ENCODE data around the gene VAV2. TPM values are rescaled to one million over a fixed set of nuclear protein-coding genes. Genes with fewer than 3 reads are reported as not detected.

Gene VAV2
- total and polyA plus RNA-seq, 5 donors from 2014 or later = 0.24 to 0.67 (median 0.37) TPM; not detected in 1

- H3K4me1 Mint-ChIP-seq = peaks cover 0 to 4% (median 0%) of the 10 kb centered on the region in 4 donors
- no peaks in the 10 kb centered on the region for H3K4me1 ChIP-seq (ENCODE audit: control insufficient read depth, insufficient read depth, low read length, poor library complexity, severe bottlenecking)
- no peaks in the 10 kb centered on the region for H3K27me3 ChIP-seq (ENCODE audit: control insufficient read depth, insufficient read depth, low read length)
- ATAC-seq (ENCODE audit: low read depth in 2 of 2) (no peak), DNase-seq (no peak)
- no peaks in the 10 kb centered on the region for H3K36me3 Mint-ChIP-seq
- no peaks in the 10 kb centered on the region for H3K36me3 ChIP-seq (ENCODE audit: control insufficient read depth, insufficient read depth, low read length)
- no peaks in the 10 kb centered on the region for H3K9me3 ChIP-seq (ENCODE audit: control insufficient read depth in 2 of 2, low read length in 2 of 2)
- no peak overlapping the region for H3K27ac Mint-ChIP-seq
- H3K9me3 Mint-ChIP-seq = peaks cover 0 to 4% (median 2%) of the 10 kb centered on the region in 7 donors
- no peak overlapping the region for H3K4me3 Mint-ChIP-seq
- no peak overlapping the region for H3K27ac ChIP-seq (ENCODE audit: insufficient read depth, low read length, poor library complexity, severe bottlenecking)
- H3K27me3 Mint-ChIP-seq = no peaks in the 10 kb centered on the region
- no peak overlapping the region for H3K4me3 ChIP-seq (ENCODE audit: low read depth, low read length)
Observed at GRCh38 chr9:133970581-133971058, 21.5 kb downstream of the VAV2 start.

GRCh38 chr9:133969681-133970580 lies 22.2 kb downstream of the VAV2 start:
- H3K4me1 ChIP-seq (ENCODE audit: control insufficient read depth, insufficient read depth, low read length, poor library complexity, severe bottlenecking) = no peaks in the 10 kb centered on the region
- H3K4me3 Mint-ChIP-seq = no peak overlapping the region
- H3K27me3 ChIP-seq (ENCODE audit: control insufficient read depth, insufficient read depth, low read length) = no peaks in the 10 kb centered on the region
- H3K27ac Mint-ChIP-seq = no peak overlapping the region
- no peaks in the 10 kb centered on the region for H3K27me3 Mint-ChIP-seq
- peaks cover under 1% of the 10 kb centered on the region in 2 experiments for H3K9me3 ChIP-seq (ENCODE audit: control insufficient read depth in 2 of 2, low read length in 2 of 2)
- peaks cover 0 to 4% (median 0%) of the 10 kb centered on the region in 4 donors for H3K4me1 Mint-ChIP-seq
- ATAC-seq (ENCODE audit: low read depth in 2 of 2) = no peak
- no peaks in the 10 kb centered on the region for H3K36me3 ChIP-seq (ENCODE audit: control insufficient read depth, insufficient read depth, low read length)
- no peaks in the 10 kb centered on the region for H3K36me3 Mint-ChIP-seq
- H3K4me3 ChIP-seq (ENCODE audit: low read depth, low read length) = no peak overlapping the region
- peaks cover 0 to 5% (median 0%) of the 10 kb centered on the region in 7 donors for H3K9me3 Mint-ChIP-seq
- no peak overlapping the region for H3K27ac ChIP-seq (ENCODE audit: insufficient read depth, low read length, poor library complexity, severe bottlenecking)
- no peak for DNase-seq

DNA sequence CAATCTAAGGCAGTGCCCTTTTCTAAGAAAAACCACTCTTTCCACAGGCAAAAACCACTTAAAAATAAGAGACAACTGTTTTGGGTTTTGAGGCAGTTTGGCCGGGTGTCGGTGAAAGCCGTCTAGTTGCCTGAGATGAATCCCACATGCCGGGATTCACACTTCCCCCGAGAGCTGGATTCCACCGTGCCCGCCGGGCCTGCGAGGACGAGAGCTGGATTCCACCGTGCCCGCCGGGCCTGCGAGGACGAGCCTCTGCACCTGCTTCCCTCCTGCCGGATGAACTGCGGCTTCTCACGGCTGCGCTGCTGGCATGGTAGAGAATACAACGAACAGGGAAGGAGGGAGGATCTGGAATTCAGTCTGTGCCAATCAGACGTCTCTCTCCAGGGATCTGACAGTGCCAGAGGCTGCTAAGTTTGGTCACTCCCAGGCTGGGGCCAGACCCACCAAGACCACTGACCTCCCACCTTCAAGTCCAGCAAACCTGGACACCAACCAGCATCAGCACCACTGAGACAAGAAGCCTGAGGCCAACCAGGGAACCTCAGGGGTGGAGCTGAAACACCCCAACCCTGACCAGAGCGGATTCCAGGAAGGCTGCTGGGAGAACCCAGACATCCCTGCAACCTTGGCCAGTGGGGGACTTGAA lies 23.0 kb downstream of the VAV2 start:
- no peak for ATAC-seq (ENCODE audit: low read depth in 2 of 2)
- no peak overlapping the region for H3K27ac Mint-ChIP-seq
- H3K4me3 Mint-ChIP-seq = no peak overlapping the region
- DNase-seq = no peak
- H3K27me3 ChIP-seq (ENCODE audit: control insufficient read depth, insufficient read depth, low read length) = no peaks in the 10 kb centered on the region
- peaks cover 0 to 4% (median 0%) of the 10 kb centered on the region in 4 donors for H3K4me1 Mint-ChIP-seq
- peaks cover 0 to 12% (median 3%) of the 10 kb centered on the region in 7 donors for H3K9me3 Mint-ChIP-seq
- no peaks in the 10 kb centered on the region for H3K36me3 ChIP-seq (ENCODE audit: control insufficient read depth, insufficient read depth, low read length)
- H3K4me1 ChIP-seq (ENCODE audit: control insufficient read depth, insufficient read depth, low read length, poor library complexity, severe bottlenecking) = no peaks in the 10 kb centered on the region
- H3K36me3 Mint-ChIP-seq = no peaks in the 10 kb centered on the region
- no peaks in the 10 kb centered on the region for H3K27me3 Mint-ChIP-seq
- H3K27ac ChIP-seq (ENCODE audit: insufficient read depth, low read length, poor library complexity, severe bottlenecking) = no peak overlapping the region
- no peak overlapping the region for H3K4me3 ChIP-seq (ENCODE audit: low read depth, low read length)
- peaks cover 6 to 7% of the 10 kb centered on the region in 2 experiments for H3K9me3 ChIP-seq (ENCODE audit: control insufficient read depth in 2 of 2, low read length in 2 of 2)

DNA sequence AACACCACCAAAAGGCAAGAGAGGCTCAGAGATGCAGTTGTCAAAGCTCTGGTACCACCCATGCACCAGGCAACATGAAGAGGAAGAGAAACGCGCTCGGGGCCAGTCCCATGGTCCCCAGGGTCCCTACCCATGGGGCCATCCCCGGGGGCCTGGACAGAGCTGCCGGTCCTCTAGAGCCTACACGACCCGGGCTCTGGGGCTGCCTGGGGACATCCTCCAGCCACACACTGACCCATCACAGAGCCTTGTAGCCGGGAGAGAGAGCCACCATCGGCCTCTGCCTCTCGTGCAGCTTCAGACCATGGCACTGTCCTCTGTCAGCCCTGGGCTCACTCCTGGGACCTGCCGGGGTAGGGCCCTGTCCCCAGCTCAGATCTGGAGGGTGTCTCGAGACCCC lies 23.7 kb downstream of the VAV2 start:
- H3K9me3 Mint-ChIP-seq = peaks cover 0 to 13% (median 3%) of the 10 kb centered on the region in 7 donors
- peaks cover 0 to 4% (median 0%) of the 10 kb centered on the region in 4 donors for H3K4me1 Mint-ChIP-seq
- ATAC-seq (ENCODE audit: low read depth in 2 of 2) = no peak
- H3K4me3 ChIP-seq (ENCODE audit: low read depth, low read length) = no peak overlapping the region
- no peak for DNase-seq
- no peaks in the 10 kb centered on the region for H3K4me1 ChIP-seq (ENCODE audit: control insufficient read depth, insufficient read depth, low read length, poor library complexity, severe bottlenecking)
- H3K36me3 ChIP-seq (ENCODE audit: control insufficient read depth, insufficient read depth, low read length) = no peaks in the 10 kb centered on the region
- H3K36me3 Mint-ChIP-seq = no peaks in the 10 kb centered on the region
- no peak overlapping the region for H3K27ac Mint-ChIP-seq
- no peaks in the 10 kb centered on the region for H3K27me3 Mint-ChIP-seq
- H3K4me3 Mint-ChIP-seq = no peak overlapping the region
- H3K27ac ChIP-seq (ENCODE audit: insufficient read depth, low read length, poor library complexity, severe bottlenecking) = no peak overlapping the region
- H3K27me3 ChIP-seq (ENCODE audit: control insufficient read depth, insufficient read depth, low read length) = no peaks in the 10 kb centered on the region
- peaks cover 6 to 8% of the 10 kb centered on the region in 2 experiments for H3K9me3 ChIP-seq (ENCODE audit: control insufficient read depth in 2 of 2, low read length in 2 of 2)

DNA sequence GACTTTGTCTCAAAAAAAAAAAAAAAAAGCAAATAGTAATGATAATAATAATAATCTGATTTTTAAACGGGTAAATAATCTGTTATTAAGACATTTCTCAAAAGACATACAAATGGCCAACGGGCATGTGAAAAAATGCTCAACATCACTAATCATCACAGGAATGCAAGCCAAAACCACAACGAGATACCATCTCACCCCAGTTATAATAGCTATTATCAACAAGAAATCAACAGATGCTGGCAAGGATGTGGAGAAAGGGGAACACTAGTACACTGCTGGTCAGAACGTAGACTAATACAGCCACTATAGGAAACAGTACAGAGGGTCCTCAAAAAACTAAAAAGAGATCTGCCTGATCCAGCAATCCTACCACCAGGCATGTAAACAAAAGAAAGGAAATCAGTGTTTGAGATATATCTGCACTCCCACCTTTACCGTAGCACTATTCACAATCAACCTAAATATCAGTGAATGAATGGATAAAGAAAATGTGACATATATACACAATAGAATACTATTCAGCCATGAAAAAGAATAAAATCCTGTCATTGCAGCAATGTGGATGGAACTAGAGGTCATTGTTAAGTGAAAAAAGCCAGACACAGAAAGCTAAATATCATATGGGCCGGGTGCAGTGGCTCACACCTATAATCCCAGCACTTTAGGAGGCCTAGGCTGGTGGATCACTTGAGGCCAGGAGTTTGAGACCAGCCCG lies 24.9 kb downstream of the VAV2 start:
- no peaks in the 10 kb centered on the region for H3K27me3 ChIP-seq (ENCODE audit: control insufficient read depth, insufficient read depth, low read length)
- no peak overlapping the region for H3K27ac Mint-ChIP-seq
- H3K9me3 ChIP-seq (ENCODE audit: control insufficient read depth in 2 of 2, low read length in 2 of 2) = peaks cover 6 to 9% of the 10 kb centered on the region in 2 experiments
- no peak overlapping the region for H3K27ac ChIP-seq (ENCODE audit: insufficient read depth, low read length, poor library complexity, severe bottlenecking)
- peaks cover 0 to 4% (median 0%) of the 10 kb centered on the region in 4 donors for H3K4me1 Mint-ChIP-seq
- H3K4me3 Mint-ChIP-seq = no peak overlapping the region
- H3K36me3 Mint-ChIP-seq = no peaks in the 10 kb centered on the region
- no peaks in the 10 kb centered on the region for H3K27me3 Mint-ChIP-seq
- no peak for DNase-seq
- H3K4me3 ChIP-seq (ENCODE audit: low read depth, low read length) = no peak overlapping the region
- no peak for ATAC-seq (ENCODE audit: low read depth in 2 of 2)
- no peaks in the 10 kb centered on the region for H3K36me3 ChIP-seq (ENCODE audit: control insufficient read depth, insufficient read depth, low read length)
- no peaks in the 10 kb centered on the region for H3K4me1 ChIP-seq (ENCODE audit: control insufficient read depth, insufficient read depth, low read length, poor library complexity, severe bottlenecking)
- H3K9me3 Mint-ChIP-seq = peaks cover 0 to 17% (median 3%) of the 10 kb centered on the region in 7 donors

GRCh38 chr9:133964463-133964862 lies 27.7 kb downstream of the VAV2 start:
- H3K36me3 Mint-ChIP-seq = no peaks in the 10 kb centered on the region
- H3K27me3 Mint-ChIP-seq = no peaks in the 10 kb centered on the region
- Histone ChIP-seq H3K36me3 (ENCODE audit: control insufficient read depth, insufficient read depth, low read length) (no peaks in the 10 kb centered on the region), H3K4me3 (ENCODE audit: low read depth, low read length) (no peak overlapping the region), H3K4me1 (ENCODE audit: control insufficient read depth, insufficient read depth, low read length, poor library complexity, severe bottlenecking) (no peaks in the 10 kb centered on the region), H3K9me3 (ENCODE audit: control insufficient read depth in 2 of 2, low read length in 2 of 2) (peaks cover 6 to 9% of the 10 kb centered on the region in 2 experiments), H3K27me3 (ENCODE audit: control insufficient read depth, insufficient read depth, low read length) (no peaks in the 10 kb centered on the region), H3K27ac (ENCODE audit: insufficient read depth, low read length, poor library complexity, severe bottlenecking) (no peak overlapping the region)
- peaks cover 0 to 17% (median 3%) of the 10 kb centered on the region in 7 donors for H3K9me3 Mint-ChIP-seq
- no peak for DNase-seq
- peaks cover 0 to 4% (median 0%) of the 10 kb centered on the region in 4 donors for H3K4me1 Mint-ChIP-seq
- no peak overlapping the region for H3K27ac Mint-ChIP-seq
- ATAC-seq (ENCODE audit: low read depth in 2 of 2) = no peak
- H3K4me3 Mint-ChIP-seq = no peak overlapping the region

GRCh38 chr9:133963166-133963565 lies 29.0 kb downstream of the VAV2 start:
- no peaks in the 10 kb centered on the region for H3K27me3 ChIP-seq (ENCODE audit: control insufficient read depth, insufficient read depth, low read length)
- peaks cover 0 to 17% (median 3%) of the 10 kb centered on the region in 7 donors for H3K9me3 Mint-ChIP-seq
- peaks cover 0 to 4% (median under 1%) of the 10 kb centered on the region in 4 donors for H3K4me1 Mint-ChIP-seq
- H3K4me1 ChIP-seq (ENCODE audit: control insufficient read depth, insufficient read depth, low read length, poor library complexity, severe bottlenecking) = no peaks in the 10 kb centered on the region
- H3K36me3 Mint-ChIP-seq = no peaks in the 10 kb centered on the region
- no peaks in the 10 kb centered on the region for H3K36me3 ChIP-seq (ENCODE audit: control insufficient read depth, insufficient read depth, low read length)
- no peak overlapping the region for H3K27ac Mint-ChIP-seq
- H3K27ac ChIP-seq (ENCODE audit: insufficient read depth, low read length, poor library complexity, severe bottlenecking) = no peak overlapping the region
- DNase-seq (no peak), ATAC-seq (ENCODE audit: low read depth in 2 of 2) (no peak)
- H3K4me3 Mint-ChIP-seq = no peak overlapping the region
- no peak overlapping the region for H3K4me3 ChIP-seq (ENCODE audit: low read depth, low read length)
- H3K9me3 ChIP-seq (ENCODE audit: control insufficient read depth in 2 of 2, low read length in 2 of 2) = peaks cover 6 to 9% of the 10 kb centered on the region in 2 experiments
- no peaks in the 10 kb centered on the region for H3K27me3 Mint-ChIP-seq

Measured in CD4-positive, CD25-positive, alpha-beta regulatory T cell (primary cell).